Neuron (in vitro differentiated cells): ENCODE results near the gene DDX24.

Experiments used
- H2AFZ ChIP-seq: one replicate; pipeline ENCODE4 v1.6.1; 2013; ENCODE audit warnings: low read depth, mild to moderate bottlenecking, inconsistent platforms, low read length, moderate library complexity
- H3K27me3 ChIP-seq: one replicate; pipeline ENCODE4 v1.6.1; 2013; ENCODE audit warnings: low read length; ENCODE audit not compliant: insufficient read depth
- H3K36me3 ChIP-seq: one replicate; pipeline ENCODE4 v1.6.1; 2013; ENCODE audit warnings: low read length; ENCODE audit not compliant: insufficient read depth
- H3K4me1 ChIP-seq: one replicate; pipeline ENCODE4 v1.6.1; 2013; ENCODE audit warnings: low read length; ENCODE audit not compliant: insufficient read depth
- H3K4me3 ChIP-seq: 2 replicates; pipeline ENCODE4 v1.5.1; 2013; ENCODE audit warnings: mild to moderate bottlenecking, low read length, moderate library complexity
- H3K9me3 ChIP-seq: one replicate; pipeline ENCODE4 v1.6.1; 2013; ENCODE audit warnings: low read length

Gene DDX24

GRCh38 chr14:94046696-94047250, 34.2 kb downstream of the DDX24 start:
- Histone ChIP-seq H3K27me3 (no peaks in the 10 kb centered on the region), H2AFZ (no peak overlapping the region), H3K4me1 (peaks cover 15% of the 10 kb centered on the region), H3K4me3 (no peak overlapping the region), H3K36me3 (peaks cover 67% of the 10 kb centered on the region), H3K9me3 (no peaks in the 10 kb centered on the region)

GRCh38 chr14:94045563-94046345, 35.2 kb downstream of the DDX24 start:
- H3K27me3 ChIP-seq: no peaks in the 10 kb centered on the region
- no peak overlapping the region for H2AFZ ChIP-seq
- no peak overlapping the region for H3K4me3 ChIP-seq
- H3K4me1 ChIP-seq: peaks cover 15% of the 10 kb centered on the region
- H3K36me3 ChIP-seq: peaks cover 59% of the 10 kb centered on the region
- no peaks in the 10 kb centered on the region for H3K9me3 ChIP-seq

- Histone ChIP-seq H3K9me3 (no peaks in the 10 kb centered on the region), H3K36me3 (peaks cover 53% of the 10 kb centered on the region), H3K4me1 (peaks cover 15% of the 10 kb centered on the region), H3K27me3 (no peaks in the 10 kb centered on the region), H2AFZ (no peak overlapping the region), H3K4me3 (no peak overlapping the region)
Measured at GRCh38 chr14:94045101-94045500, 35.9 kb downstream of the DDX24 start.

GRCh38 chr14:94044476-94045091, 36.4 kb downstream of the DDX24 start:
- Histone ChIP-seq H3K27me3 (no peaks in the 10 kb centered on the region), H3K4me1 (peaks cover 15% of the 10 kb centered on the region), H3K9me3 (no peaks in the 10 kb centered on the region), H2AFZ (no peak overlapping the region), H3K4me3 (no peak overlapping the region), H3K36me3 (peaks cover 48% of the 10 kb centered on the region)

- Histone ChIP-seq H3K9me3 (no peaks in the 10 kb centered on the region), H3K36me3 (peaks cover 43% of the 10 kb centered on the region), H2AFZ (no peak overlapping the region), H3K27me3 (no peaks in the 10 kb centered on the region), H3K4me3 (no peak overlapping the region), H3K4me1 (peaks cover 10% of the 10 kb centered on the region)
Measured at GRCh38 chr14:94043756-94044475, 37.1 kb downstream of the DDX24 start.

GRCh38 chr14:94043111-94043755, 37.8 kb downstream of the DDX24 start:
- H3K4me3 ChIP-seq: no peak overlapping the region
- no peaks in the 10 kb centered on the region for H3K27me3 ChIP-seq
- no peak overlapping the region for H2AFZ ChIP-seq
- peaks cover 37% of the 10 kb centered on the region for H3K36me3 ChIP-seq
- H3K9me3 ChIP-seq: no peaks in the 10 kb centered on the region
- H3K4me1 ChIP-seq: peaks cover 3% of the 10 kb centered on the region

GRCh38 chr14:94042433-94043091, 38.4 kb downstream of the DDX24 start:
- no peaks in the 10 kb centered on the region for H3K4me1 ChIP-seq
- H3K36me3 ChIP-seq: peaks cover 33% of the 10 kb centered on the region
- H3K27me3 ChIP-seq: no peaks in the 10 kb centered on the region
- H3K9me3 ChIP-seq: no peaks in the 10 kb centered on the region
- H2AFZ ChIP-seq: no peak overlapping the region
- H3K4me3 ChIP-seq: no peak overlapping the region

- H3K27me3 ChIP-seq: no peaks in the 10 kb centered on the region
- peaks cover 27% of the 10 kb centered on the region for H3K36me3 ChIP-seq
- H3K4me3 ChIP-seq: no peak overlapping the region
- no peak overlapping the region for H2AFZ ChIP-seq
- H3K4me1 ChIP-seq: no peaks in the 10 kb centered on the region
- no peaks in the 10 kb centered on the region for H3K9me3 ChIP-seq
Measured at GRCh38 chr14:94041551-94042346, 39.3 kb downstream of the DDX24 start.

- H3K4me3 ChIP-seq: no peak overlapping the region
- H3K9me3 ChIP-seq: no peaks in the 10 kb centered on the region
- no peak overlapping the region for H2AFZ ChIP-seq
- no peaks in the 10 kb centered on the region for H3K27me3 ChIP-seq
- peaks cover 22% of the 10 kb centered on the region for H3K36me3 ChIP-seq
- no peaks in the 10 kb centered on the region for H3K4me1 ChIP-seq
Measured at GRCh38 chr14:94040796-94041195, 40.2 kb downstream of the DDX24 start.

GRCh38 chr14:94040247-94040646, 40.8 kb downstream of the DDX24 start:
- Histone ChIP-seq H3K4me3 (no peak overlapping the region), H3K36me3 (peaks cover 16% of the 10 kb centered on the region), H3K4me1 (no peaks in the 10 kb centered on the region), H3K27me3 (no peaks in the 10 kb centered on the region), H2AFZ (no peak overlapping the region), H3K9me3 (no peaks in the 10 kb centered on the region)

GRCh38 chr14:94038921-94039629, 41.9 kb downstream of the DDX24 start:
- H3K36me3 ChIP-seq: peaks cover 7% of the 10 kb centered on the region
- no peak overlapping the region for H3K4me3 ChIP-seq
- H3K27me3 ChIP-seq: no peaks in the 10 kb centered on the region
- peaks cover 3% of the 10 kb centered on the region for H3K9me3 ChIP-seq
- no peak overlapping the region for H2AFZ ChIP-seq
- no peaks in the 10 kb centered on the region for H3K4me1 ChIP-seq
